ENCODE results near the gene ERVH48-1. TPM values are rescaled to one million over a fixed set of nuclear protein-coding genes. Genes with fewer than 3 reads are reported as not detected.
"Not testable (repeated sequence)": the region's sequence is repeated elsewhere in the genome, so short reads cannot be mapped to it uniquely, and the experiment has no call there.

The ERVH48-1 gene
- total RNA-seq, 1 donor: not detected

DNA sequence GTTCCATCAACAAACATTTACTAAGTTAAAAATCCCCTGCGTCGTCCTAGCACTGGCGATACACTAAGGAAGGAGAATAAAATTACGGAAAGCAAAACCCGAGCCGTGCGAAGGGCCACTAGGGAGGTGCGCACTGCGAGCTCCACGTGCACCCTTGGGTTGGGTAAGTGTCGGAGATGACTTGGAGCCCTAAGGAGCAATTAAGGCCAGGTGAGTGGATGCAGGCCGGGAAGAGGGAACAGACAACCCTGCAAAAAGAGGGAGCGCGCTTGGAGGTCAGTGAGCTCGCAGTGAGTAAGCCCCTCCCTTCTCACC is 46.8 kb downstream of the ERVH48-1 start:
- Histone ChIP-seq H3K4me3 (ENCODE audit: insufficient read depth, low read length) (peak overlapping the region; percentile 85), H4K20me1 (ENCODE audit: insufficient read depth, low read length) (peaks cover 8% of the 10 kb centered on the region), H3K36me3 (ENCODE audit: insufficient read depth, low read length) (peaks cover 15% of the 10 kb centered on the region), H3K27me3 (ENCODE audit: insufficient read depth, low read length) (no peaks in the 10 kb centered on the region), H2AFZ (ENCODE audit: low read length) (peak overlapping the region; percentile 96), H3K4me2 (ENCODE audit: insufficient read depth, low read length) (peak overlapping the region; percentile 100), H3K4me1 (ENCODE audit: insufficient read depth, low read length) (peaks cover 14% of the 10 kb centered on the region), H3K27ac (ENCODE audit: low read depth, low read length) (peak overlapping the region; percentile 73), H3K79me2 (ENCODE audit: insufficient read depth, low read length) (peaks cover 46% of the 10 kb centered on the region), H3K9me3 (ENCODE audit: low read depth, low read length) (no peaks in the 10 kb centered on the region)
- no peak for DNase-seq (ENCODE audit: insufficient read length, low spot score, missing footprints)
- TF ChIP-seq, protein P1, sequence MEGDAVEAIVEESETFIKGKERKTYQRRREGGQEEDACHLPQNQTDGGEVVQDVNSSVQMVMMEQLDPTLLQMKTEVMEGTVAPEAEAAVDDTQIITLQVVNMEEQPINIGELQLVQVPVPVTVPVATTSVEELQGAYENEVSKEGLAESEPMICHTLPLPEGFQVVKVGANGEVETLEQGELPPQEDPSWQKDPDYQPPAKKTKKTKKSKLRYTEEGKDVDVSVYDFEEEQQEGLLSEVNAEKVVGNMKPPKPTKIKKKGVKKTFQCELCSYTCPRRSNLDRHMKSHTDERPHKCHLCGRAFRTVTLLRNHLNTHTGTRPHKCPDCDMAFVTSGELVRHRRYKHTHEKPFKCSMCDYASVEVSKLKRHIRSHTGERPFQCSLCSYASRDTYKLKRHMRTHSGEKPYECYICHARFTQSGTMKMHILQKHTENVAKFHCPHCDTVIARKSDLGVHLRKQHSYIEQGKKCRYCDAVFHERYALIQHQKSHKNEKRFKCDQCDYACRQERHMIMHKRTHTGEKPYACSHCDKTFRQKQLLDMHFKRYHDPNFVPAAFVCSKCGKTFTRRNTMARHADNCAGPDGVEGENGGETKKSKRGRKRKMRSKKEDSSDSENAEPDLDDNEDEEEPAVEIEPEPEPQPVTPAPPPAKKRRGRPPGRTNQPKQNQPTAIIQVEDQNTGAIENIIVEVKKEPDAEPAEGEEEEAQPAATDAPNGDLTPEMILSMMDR (IDR thresholded peaks at IDR 0.05; ENCODE audit: extremely low read depth, low read depth, low read length): no peak

GRCh38 chr21:42875811-42876210 is 49.6 kb downstream of the ERVH48-1 start:
- H3K4me1 ChIP-seq (ENCODE audit: insufficient read depth, low read length): peaks cover 14% of the 10 kb centered on the region
- H3K27ac ChIP-seq (ENCODE audit: low read depth, low read length); H3K9me3 ChIP-seq (ENCODE audit: low read depth, low read length); H4K20me1 ChIP-seq (ENCODE audit: insufficient read depth, low read length); H3K27me3 ChIP-seq (ENCODE audit: insufficient read depth, low read length); H2AFZ ChIP-seq (ENCODE audit: low read length); H3K4me2 ChIP-seq (ENCODE audit: insufficient read depth, low read length); H3K4me3 ChIP-seq (ENCODE audit: insufficient read depth, low read length); DNase-seq (ENCODE audit: insufficient read length, low spot score, missing footprints): not testable (repeated sequence)
- peaks cover 57% of the 10 kb centered on the region for H3K79me2 ChIP-seq (ENCODE audit: insufficient read depth, low read length)
- H3K36me3 ChIP-seq (ENCODE audit: insufficient read depth, low read length): peaks cover 37% of the 10 kb centered on the region

GRCh38 chr21:42873096-42873495 is 52.3 kb downstream of the ERVH48-1 start:
- peaks cover 56% of the 10 kb centered on the region for H3K36me3 ChIP-seq (ENCODE audit: insufficient read depth, low read length)
- H3K4me1 ChIP-seq (ENCODE audit: insufficient read depth, low read length): peaks cover 2% of the 10 kb centered on the region
- TF ChIP-seq, protein P1 (IDR thresholded peaks at IDR 0.05; ENCODE audit: extremely low read depth, low read depth, low read length): no peak
- peak; percentile 51 for DNase-seq (ENCODE audit: insufficient read length, low spot score, missing footprints)
- peaks cover 54% of the 10 kb centered on the region for H3K79me2 ChIP-seq (ENCODE audit: insufficient read depth, low read length)
- no peak overlapping the region for H3K27ac ChIP-seq (ENCODE audit: low read depth, low read length)
- no peak overlapping the region for H3K4me3 ChIP-seq (ENCODE audit: insufficient read depth, low read length)
- no peaks in the 10 kb centered on the region for H3K27me3 ChIP-seq (ENCODE audit: insufficient read depth, low read length)
- H2AFZ ChIP-seq (ENCODE audit: low read length): no peak overlapping the region
- no peaks in the 10 kb centered on the region for H3K9me3 ChIP-seq (ENCODE audit: low read depth, low read length)
- no peak overlapping the region for H3K4me2 ChIP-seq (ENCODE audit: insufficient read depth, low read length)
- H4K20me1 ChIP-seq (ENCODE audit: insufficient read depth, low read length): peaks cover 6% of the 10 kb centered on the region

DNA sequence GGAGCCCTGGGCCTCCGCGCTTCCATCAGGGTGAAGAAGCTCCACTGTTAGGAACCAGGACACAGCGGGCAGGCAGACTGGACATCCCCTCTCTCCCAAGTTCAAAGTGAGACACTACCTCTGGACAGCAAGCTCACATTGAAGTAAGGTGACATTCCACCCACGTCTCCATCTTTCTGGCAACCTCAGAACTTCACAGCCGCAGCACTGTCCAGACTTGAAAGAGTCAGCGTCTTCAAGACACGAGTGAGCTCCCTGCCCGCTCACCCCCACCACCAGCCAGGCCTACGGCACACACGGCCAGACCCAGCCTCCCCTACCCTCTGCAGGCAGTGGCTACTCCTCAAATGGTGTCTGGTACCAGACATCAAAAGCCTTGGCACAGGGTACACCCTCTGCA is 57.2 kb downstream of the ERVH48-1 start:
- peaks cover 71% of the 10 kb centered on the region for H3K79me2 ChIP-seq (ENCODE audit: insufficient read depth, low read length)
- H3K27ac ChIP-seq (ENCODE audit: low read depth, low read length): no peak overlapping the region
- H3K4me1 ChIP-seq (ENCODE audit: insufficient read depth, low read length): no peaks in the 10 kb centered on the region
- H3K27me3 ChIP-seq (ENCODE audit: insufficient read depth, low read length): no peaks in the 10 kb centered on the region
- TF ChIP-seq, protein P1 (IDR thresholded peaks at IDR 0.05; ENCODE audit: extremely low read depth, low read depth, low read length): no peak
- peak; percentile 67 for DNase-seq (ENCODE audit: insufficient read length, low spot score, missing footprints)
- no peak overlapping the region for H3K4me2 ChIP-seq (ENCODE audit: insufficient read depth, low read length)
- H3K36me3 ChIP-seq (ENCODE audit: insufficient read depth, low read length): peaks cover 47% of the 10 kb centered on the region
- no peak overlapping the region for H3K4me3 ChIP-seq (ENCODE audit: insufficient read depth, low read length)
- H2AFZ ChIP-seq (ENCODE audit: low read length): no peak overlapping the region
- peaks cover 12% of the 10 kb centered on the region for H4K20me1 ChIP-seq (ENCODE audit: insufficient read depth, low read length)
- no peaks in the 10 kb centered on the region for H3K9me3 ChIP-seq (ENCODE audit: low read depth, low read length)

Small RNA genes within 50 kb of the gene (small RNA-seq; reads per million reads assigned to genes)
- not detected for gene MIR5692B

Other genes starting within 250 kb of the ERVH48-1 start
- 8.0 and 10.1 TPM in 2 replicates for gene WDR4, start 46.1 kb downstream of the ERVH48-1 start, total RNA-seq
- gene NDUFV3, start 32.3 kb downstream of the ERVH48-1 start, total RNA-seq: 65.1 and 66.2 TPM in 2 replicates
- gene PKNOX1, start 48.9 kb upstream of the ERVH48-1 start, total RNA-seq: 11.9 and 15.9 TPM in 2 replicates
- gene CBS, start 150.2 kb upstream of the ERVH48-1 start, total RNA-seq: 26.1 and 30.6 TPM in 2 replicates
- gene U2AF1, start 181.9 kb upstream of the ERVH48-1 start, total RNA-seq: 18.3 and 26.4 TPM in 2 replicates
- gene CRYAA, start 243.4 kb upstream of the ERVH48-1 start, total RNA-seq: not detected in 2 replicates